Activated CD4-positive, alpha-beta T cell treated with anti-CD3 and anti-CD28 coated beads for 24 hours (primary cell): ENCODE data around the gene RFX7.
A peak's percentile ranks its signal among the peaks of the same experiment; 100 is the strongest.

ENCODE experiments used
- DNase-seq, 2 donors: peaks; one replicate each; pipeline ENCODE4 v3.0.0-alpha.2; 2020; ENCODE audit warnings: low read depth in 2 of 2

RFX7 gene

DNA sequence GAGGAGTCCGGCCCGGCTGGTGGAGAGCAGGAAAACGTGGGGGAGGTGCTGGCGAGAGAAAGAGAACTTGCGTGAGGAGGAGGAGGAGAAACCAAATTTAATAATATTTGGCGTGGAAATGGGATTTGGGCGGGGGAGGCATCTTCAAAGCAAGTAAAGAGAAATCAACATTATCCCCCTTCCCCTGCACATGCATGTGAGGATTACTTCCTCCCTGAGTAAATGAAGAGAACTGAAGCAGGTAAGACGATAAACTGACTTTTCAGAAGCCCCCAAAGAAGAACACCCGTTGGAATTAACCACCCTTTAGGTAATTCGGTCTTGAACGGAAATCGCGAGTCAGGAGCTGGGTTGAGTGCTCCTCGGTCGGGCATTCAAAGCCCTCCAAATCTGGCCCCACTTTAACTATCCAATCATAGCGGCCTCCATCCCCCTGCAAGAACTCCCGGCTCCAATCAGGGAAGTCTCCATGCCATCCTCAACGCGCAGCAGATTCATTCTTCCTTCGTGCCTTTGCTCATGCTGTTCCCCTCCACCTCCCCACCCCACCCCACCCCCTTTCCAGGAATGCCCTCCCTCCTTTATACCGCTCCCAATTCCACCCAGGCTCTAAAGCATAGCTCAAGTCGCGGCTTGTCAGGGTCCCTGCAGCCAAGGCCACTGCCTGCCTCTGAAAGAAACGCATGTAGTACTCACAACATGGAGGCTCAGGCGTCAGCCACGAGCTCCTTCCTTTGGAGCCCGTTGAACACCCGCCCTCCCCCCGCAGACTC lies 545 bp upstream of the RFX7 start:
- peak in 1 of 2 donors; percentile 4 for DNase-seq

DNA sequence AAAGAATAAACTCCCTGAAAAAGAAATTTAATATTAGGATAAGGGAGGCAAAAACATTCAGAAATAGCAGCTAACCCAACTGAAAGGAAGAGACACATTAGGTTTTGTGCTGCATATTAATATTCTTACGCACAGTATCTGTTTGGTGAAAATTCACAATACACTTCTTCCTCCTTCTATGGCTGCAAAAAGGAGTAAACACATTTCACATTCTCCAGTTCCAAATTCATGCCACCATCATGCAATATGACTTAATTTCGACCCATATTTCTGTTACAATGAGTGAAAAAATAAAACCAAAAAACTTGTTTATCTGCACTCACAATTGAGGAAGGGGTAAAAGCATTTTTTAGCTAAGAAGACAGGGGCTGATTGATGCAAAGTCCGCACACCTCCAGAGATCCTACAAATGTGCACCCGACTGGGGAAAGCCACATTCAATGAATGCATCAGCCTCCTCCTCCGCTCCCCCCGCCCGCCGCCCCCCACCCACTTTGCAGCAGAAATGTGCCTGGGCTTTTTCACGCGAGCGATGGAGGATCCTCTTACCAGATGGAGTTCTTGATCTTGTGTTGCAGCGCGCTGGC lies 1.0 kb downstream of the RFX7 start:
- peak in 1 of 2 donors; percentile 3 for DNase-seq

DNA sequence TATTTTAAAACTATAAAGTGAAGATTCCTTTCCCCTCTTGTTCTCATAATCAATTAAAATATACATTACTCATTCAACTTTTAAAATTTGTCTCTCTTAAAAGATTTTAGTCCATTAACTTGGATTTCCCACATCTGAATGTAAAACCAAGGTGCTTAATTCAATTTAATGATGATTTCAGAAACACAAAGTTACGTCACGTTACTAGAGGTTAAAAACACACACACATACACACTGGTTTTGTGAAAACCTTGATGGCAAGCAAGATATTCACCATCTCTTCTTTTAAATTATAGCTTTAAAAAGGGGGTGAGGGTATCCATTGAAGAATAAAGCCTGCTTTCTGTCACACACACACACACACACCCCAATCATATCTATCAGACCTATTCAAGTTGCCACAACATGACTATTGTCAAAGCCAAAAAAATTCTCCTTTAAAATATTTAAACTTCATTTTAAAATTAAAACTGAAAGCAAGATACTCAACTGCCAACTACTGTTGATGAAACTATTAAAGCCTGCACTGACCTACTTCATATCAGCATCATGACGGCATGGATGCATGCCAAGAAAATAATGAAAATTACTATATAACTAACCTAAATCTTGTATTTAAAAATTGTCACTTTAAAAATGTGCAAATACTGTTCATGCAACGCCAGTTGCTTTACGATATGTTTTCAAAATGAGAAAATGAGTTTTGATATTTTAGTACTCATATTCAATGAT lies 2.1 kb downstream of the RFX7 start:
- DNase-seq = no peak

DNA sequence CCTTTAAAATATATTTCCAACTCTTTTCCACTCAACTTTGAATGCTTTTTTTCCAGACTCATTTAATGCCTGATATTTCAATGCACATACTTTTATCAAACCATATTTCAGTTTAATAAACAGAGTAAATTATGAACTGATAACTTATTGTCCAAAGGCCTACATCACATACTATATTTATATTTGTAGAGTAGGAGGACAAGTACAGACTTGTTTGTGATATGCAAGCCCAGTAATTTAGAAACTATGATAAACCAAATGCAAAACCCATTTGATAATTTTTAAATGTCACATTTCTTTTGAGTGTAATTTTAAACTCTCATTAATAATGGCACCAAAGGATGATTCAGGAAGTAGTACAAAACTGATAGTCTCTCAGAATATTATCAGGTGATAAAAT lies 3.3 kb downstream of the RFX7 start:
- DNase-seq = no peak

DNA sequence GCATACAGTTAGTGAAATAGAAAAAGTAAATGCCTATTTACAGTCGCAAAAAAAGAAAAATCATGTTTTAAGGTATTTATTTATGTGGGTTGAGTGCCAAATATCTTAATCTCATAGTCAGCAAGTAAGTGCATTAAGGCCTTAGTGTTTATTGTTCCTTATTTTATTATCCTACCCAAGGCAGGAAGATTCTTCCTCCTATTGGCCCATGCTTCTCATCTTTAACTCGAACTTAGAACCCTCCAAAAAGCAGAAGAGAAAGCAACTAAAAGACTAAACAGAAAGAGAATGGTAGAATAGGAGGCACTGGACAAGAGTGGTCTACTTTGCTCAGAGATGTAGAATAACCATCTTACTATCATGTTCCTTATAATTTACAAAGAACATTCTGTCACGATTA lies 7.5 kb downstream of the RFX7 start:
- DNase-seq = no peak

DNA sequence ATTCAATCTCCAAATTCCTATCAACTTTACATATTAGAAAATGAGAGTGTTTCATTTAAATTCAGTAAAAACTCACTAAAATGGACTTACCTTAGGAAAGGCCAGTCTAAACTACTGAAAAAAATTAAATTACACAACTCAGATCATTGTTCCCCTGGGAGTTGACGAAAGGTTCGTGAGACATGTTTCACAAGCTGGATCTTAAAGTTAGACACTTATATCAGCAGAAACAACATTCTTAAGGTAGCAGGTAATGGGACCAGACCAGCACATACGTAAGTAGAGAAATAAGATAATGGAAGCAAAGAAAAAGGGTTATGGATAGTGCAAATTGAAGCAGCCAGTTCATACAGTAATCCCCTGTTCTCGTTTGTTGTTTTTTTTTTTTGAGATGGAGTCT lies 8.9 kb downstream of the RFX7 start:
- no peak for DNase-seq

DNA sequence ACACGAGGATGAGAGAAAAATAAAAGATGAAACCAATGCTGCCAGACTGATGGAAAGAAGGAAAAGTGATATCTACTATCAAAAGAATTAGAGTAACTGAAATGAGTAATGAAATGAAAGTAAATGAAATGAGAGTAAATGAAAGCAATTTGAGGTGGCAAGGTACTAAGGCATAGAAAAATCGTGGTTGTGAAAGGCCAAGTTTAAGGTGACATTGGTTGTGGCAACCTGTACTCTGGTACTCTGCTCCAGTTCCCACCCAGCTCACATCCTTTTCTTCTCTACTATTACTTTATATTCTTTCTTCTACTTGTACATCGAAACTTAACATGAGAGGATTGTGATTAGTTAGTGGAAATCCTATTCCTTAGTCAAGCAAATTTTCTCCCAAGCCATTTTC lies 10.1 kb downstream of the RFX7 start:
- DNase-seq = no peak

DNA sequence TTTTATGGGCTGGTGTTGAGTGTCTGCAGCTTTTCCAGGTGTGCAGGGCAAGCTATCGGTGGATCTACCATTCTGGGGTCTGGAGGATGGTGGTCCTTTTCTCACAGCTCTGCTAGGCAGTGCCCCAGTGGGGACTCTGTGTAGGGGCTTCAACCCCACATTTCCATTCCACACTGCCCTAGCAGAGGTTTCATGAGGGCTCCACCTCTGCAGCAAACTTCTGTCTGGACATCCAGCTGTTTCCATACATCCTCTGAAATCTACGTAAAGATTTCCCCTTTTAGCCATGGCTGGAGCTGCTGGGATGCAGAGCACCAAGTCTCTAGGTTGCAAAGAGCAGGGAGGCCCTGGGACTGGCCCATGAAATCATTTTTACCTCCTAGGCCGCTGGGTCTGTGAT lies 11.6 kb downstream of the RFX7 start:
- no peak for DNase-seq

DNA sequence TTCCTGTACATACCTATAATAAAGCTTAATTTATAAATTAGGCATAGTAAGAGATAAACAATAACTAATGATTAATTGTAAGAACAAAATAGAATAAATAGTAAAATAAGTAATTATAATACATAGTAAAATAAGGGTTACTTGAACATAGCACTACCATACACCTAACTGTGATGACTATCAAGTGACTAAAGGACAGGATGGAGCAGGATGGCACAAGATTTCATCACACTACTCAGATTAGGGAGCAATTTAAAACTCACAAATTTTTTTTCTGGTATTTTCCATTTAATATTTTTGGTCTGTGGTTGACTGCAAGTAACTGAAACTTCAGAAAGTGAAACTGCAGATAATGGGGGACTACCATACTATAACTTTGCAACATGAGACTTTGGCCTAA lies 14.8 kb downstream of the RFX7 start:
- DNase-seq = no peak

DNA sequence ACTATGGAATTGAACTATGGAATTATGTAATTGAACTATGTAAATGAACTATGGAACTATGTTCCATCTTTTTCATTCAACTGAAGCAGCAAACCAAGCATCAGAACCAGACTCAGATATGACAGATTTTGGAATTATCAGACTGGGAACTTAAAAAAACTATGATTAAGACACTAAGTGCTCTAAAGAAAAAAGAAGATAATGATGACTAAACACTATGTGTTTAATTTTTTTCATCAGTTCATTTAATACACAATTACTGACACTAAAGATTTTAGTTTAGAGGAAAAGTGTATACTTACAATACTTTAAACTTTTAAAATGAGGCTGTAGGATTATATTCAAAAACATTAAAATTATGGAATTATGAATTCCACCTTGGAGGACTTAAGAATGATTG lies 15.3 kb downstream of the RFX7 start:
- DNase-seq = no peak

DNA sequence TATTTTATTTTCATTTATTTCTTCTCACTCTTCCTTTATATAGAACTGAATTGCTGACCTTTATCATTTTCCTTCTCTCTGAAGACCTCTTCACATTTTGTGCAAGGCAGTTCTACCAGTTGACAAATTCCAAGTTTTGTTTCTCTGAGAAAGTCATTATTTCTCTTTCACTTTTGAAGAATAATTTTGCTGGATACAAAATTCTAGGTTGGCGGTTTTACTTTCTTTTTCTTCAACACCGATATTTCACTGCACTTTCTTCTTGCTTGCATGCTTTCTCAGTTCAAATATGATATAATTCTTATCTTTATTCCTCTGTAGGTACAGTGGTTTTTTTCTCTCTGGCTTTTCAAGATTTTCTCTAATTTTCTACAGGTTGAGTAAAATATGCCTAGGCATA lies 15.9 kb downstream of the RFX7 start:
- no peak for DNase-seq

DNA sequence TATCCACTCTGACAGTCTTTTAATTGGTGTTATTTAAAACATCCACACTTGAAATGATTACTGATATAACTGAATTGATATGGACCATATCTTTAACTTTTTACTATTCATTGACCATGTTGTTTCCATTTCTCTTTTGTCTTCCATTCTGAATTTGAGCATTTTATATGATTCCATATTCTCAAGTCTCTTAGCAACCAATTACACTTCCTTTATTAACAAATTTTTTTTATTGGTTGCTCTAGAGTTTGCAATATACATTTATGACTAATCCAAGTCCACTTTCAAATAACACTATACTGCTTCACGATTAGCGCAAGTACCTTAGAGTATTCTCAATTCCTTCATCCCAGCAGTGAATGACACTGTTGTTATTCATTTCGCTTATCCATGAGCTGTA lies 16.4 kb downstream of the RFX7 start:
- no peak for DNase-seq

DNA sequence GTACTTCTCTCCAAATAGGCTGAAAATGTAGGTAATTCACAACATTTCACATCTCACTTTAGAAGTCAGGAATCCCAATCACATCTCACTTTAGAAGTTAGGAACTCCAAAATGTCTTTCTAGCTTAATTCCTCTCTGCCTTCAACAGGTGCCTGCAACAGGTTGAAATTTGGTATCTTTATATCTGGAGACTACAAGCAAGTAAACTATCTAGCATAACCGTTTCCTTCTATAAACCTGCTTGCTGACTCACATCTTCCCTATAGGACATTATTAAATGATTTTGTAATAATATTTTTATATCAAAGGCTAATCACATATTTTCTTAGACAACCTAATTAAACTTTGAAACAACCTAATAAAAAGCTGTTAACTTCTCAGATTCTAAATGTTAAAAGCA lies 18.2 kb downstream of the RFX7 start:
- no peak for DNase-seq

DNA sequence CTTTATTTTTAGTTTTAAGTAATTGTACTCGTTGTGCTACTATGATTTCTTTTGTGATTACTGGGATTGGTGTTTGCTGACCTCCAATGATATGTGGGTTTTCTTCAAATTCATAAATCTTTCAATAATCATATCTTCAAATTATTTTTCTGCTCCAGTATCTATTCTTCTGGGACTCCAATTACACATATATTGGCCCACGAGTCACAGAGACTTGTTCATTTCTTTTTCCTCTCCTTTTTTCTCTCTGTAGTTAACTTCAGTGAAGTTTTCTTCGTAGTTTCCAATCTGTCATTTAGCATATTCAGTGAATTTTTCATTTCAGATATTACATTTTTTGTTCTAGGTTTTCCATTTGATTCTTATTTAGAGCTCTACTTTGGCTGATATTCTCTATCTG lies 21.4 kb downstream of the RFX7 start:
- no peak for DNase-seq

DNA sequence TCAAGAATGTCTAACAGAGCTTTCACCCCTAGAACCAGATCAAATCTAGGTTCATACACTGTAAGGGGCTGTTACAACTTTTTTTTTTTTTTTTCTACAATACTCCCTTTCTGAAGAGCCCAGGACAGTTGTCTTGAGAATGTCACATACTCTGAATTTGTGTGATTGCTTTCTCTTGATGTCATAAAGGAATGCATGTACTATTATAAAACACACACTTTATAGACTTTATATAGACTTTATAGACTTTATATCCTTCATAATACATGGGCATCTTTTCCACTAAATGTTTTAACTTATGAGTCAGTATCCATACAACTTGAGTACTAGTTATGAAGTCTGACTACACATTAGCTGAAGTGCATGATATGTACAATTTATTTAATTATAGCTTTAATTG lies 26.3 kb downstream of the RFX7 start:
- DNase-seq = no peak

DNA sequence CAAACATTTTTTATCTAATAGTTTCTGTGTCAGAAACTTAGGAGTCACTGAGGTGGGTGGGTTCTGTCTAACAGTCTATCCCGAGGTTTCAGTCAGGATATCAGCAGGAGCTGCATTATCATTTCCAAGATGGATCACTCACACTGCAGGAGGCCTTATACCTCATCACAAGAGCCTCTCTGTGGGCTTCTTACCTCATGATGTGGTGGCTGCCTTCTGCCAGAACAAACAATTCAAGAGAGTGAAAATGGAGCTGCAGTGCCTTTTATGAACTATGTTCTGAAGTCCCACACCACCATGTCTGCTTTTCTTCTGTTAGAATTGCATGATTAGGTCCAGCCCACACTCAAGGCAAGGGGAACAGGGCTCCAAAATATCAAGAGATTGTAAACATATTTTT lies 27.9 kb downstream of the RFX7 start:
- no peak for DNase-seq

DNA sequence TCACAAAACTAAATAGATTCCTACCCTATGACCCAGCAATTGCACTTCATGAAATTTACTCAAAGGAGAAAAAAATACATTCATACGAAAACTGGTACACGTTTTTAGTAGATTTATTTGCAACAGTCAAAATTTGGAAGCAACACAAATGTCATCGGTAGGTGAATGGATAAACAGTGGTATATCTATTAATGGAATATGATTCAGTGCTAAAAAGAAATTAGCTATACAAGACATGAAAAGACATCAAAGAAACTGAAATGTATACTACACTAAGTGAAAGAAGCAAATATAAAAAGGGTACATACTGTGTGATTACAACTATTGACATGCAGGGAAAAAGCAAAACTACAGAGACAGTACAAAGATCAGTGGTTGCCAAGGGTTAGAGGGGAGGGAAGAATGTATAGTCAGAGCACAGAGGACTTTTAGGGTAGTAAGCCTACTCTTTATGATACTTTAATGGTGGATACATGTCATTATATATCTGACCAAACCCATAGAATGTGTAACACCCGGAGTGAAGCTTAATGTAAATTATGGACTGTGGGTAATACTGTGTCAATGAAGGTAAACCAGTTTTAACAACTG lies 31.6 kb downstream of the RFX7 start:
- DNase-seq = no peak

DNA sequence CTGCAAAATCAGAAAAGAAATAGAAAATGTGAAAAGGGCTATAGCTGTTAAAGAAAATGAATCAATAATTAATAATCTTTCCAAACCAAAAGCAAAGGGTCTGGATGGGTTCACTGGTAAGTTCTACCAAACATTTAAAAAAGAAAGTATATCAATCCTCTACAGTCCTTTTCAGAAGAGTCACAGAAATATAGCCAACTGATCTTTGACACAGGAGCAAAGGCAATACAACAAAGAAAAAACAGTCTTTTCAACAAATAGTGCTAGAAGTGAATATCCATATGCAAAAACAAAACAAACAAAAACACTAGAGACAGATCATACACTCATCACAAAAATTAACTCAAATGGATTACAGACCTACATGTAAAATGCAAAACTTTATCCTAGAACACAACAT lies 32.6 kb downstream of the RFX7 start:
- DNase-seq = no peak

DNA sequence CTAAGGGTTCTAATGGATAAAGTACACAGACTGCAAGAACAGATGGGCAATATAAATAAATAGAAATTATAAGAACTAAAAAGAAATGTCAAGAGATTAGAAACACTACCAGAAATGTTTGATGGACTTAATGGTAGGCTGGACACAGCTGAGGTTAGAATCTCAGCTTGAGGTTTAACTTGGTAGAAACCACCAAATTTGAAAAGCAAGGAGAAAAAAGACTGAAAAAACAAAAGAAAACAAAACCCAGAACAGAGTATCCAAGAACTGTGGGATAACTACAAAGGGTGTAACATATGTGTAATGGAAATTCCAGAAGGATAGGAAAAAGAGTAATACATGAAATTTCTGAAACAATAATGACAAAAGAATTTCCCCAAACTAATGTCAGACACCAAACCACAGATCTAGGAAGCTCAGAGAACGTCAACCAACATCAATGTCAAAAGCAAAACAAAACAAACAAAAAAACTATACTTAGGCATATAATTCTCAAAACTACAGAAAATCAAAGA lies 35.0 kb downstream of the RFX7 start:
- no peak for DNase-seq

DNA sequence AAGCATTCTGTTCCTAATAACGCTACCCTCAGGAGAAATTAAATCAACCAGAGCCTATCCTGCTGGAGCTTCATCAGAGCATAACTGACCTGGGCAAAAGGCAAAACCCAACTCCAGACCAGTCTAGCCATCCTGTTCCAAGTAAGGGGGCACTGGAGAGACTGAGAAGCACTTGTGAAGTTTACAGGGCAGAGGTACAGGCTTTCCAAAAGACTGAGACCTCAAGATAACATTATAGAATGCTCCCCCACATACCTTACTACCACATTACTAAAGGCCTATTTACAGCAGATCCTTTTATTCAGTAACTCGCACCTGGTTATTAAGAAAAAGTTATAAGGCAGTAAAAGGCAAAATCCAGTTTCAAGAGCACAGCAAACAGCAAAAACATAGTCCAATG lies 35.5 kb downstream of the RFX7 start:
- DNase-seq = no peak

DNA sequence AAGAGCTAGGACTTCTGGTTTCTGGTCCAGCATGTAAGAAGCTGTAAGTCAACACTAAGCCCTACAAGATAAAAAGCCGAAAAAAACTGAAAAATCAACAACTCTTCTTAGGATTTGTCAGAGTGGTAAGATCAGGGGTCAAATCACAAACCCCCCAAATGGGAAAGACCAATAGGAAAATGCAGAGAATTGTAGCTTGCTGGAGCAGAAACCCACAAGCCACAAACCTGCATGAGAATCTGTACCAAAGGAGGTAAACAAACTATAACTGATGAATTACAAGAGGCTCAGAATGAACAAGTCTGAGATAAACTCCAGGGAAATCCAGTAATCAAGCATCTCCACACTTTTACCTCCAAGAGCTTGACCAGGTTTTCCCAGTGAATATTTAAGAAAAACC lies 36.0 kb downstream of the RFX7 start:
- DNase-seq = no peak

DNA sequence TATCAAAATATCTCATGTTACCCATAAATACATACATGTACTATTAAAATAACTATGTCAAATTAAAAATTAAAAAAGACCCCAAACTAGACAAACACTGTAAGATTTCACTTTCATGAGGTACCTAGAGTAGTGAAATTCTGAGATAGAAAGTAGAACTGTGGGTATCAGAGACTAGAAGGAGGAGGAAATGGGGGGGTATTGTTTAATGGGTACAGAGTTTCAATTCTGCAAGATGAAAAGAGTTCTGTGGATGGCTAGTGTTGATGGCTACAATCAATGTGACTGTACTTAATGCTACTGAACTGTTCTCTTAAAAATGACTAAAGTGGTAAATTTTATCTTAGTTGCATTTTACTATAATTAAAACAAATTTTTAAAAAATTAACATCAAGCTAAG lies 36.6 kb downstream of the RFX7 start:
- no peak for DNase-seq
